GM19099 (cell line): Measurements from ENCODE around the gene SAFB2.

Experiments
- POLR2A ChIP-seq: IDR thresholded peaks from 3 replicates; pipeline ENCODE4 v1.6.1; 2011; ENCODE audit warnings: low read depth; ENCODE audit not compliant: insufficient read length; ENCODE audit errors: extremely low read depth

Gene SAFB2

GRCh38 chr19:5621945-5622464 lies 571 bp downstream of the SAFB2 start:
- TF ChIP-seq POLR2A: no peak

GRCh38 chr19:5621311-5621944 lies 1.1 kb downstream of the SAFB2 start:
- no peak for TF ChIP-seq POLR2A

GRCh38 chr19:5619946-5620345 lies 2.6 kb downstream of the SAFB2 start:
- TF ChIP-seq POLR2A: no peak

- no peak for TF ChIP-seq POLR2A
These were observed 4.0 kb downstream of the SAFB2 start for GRCh38 chr19:5618591-5618990.

GRCh38 chr19:5617080-5617479 lies 5.5 kb downstream of the SAFB2 start:
- no peak for TF ChIP-seq POLR2A

- no peak for TF ChIP-seq POLR2A
These were observed 6.7 kb downstream of the SAFB2 start for GRCh38 chr19:5615756-5616327.

GRCh38 chr19:5612891-5613865 lies 9.4 kb downstream of the SAFB2 start:
- TF ChIP-seq POLR2A: no peak

- TF ChIP-seq POLR2A: no peak
These were observed 12.6 kb downstream of the SAFB2 start for GRCh38 chr19:5609881-5610448.

- no peak for TF ChIP-seq POLR2A
These were observed 14.3 kb downstream of the SAFB2 start for GRCh38 chr19:5608291-5608690.

- no peak for TF ChIP-seq POLR2A
These were observed 15.0 kb downstream of the SAFB2 start for GRCh38 chr19:5607318-5608275.

- TF ChIP-seq POLR2A: no peak
These were observed 17.2 kb downstream of the SAFB2 start for GRCh38 chr19:5605362-5605761.

GRCh38 chr19:5603626-5604025 lies 18.9 kb downstream of the SAFB2 start:
- TF ChIP-seq POLR2A: no peak

GRCh38 chr19:5600797-5601196 lies 21.8 kb downstream of the SAFB2 start:
- no peak for TF ChIP-seq POLR2A

- TF ChIP-seq POLR2A: no peak
These were observed 26.8 kb downstream of the SAFB2 start for GRCh38 chr19:5595745-5596144.
